Measurements from ENCODE around the gene BANF2. TPM values are rescaled to one million over a fixed set of nuclear protein-coding genes. Genes with fewer than 3 reads are reported as not detected.

The BANF2 gene
- polyA plus RNA-seq, 1 experiment, result not detected

- Histone ChIP-seq H3K27me3 (ENCODE audit: control insufficient read depth, insufficient read depth, low read length) (peaks cover 5% of the 10 kb centered on the region; the same call in 1 of the 2 replicates), H3K4me3 (ENCODE audit: low read depth, low read length) (no peak overlapping the region), H3K36me3 (ENCODE audit: control insufficient read depth, insufficient read depth, low read length) (no peaks in the 10 kb centered on the region)
- no peak for TF ChIP-seq CTCF (IDR thresholded peaks at IDR 0.05; ENCODE audit: insufficient read depth, low read depth, low read length)
- DNase-seq (ENCODE audit: low read depth), result no peak
- ChIA-PET POLR2A (no interaction called here), CTCF (interaction anchor here (1.0 kb wide), 2 partner anchors 11 to 43 kb away, joined by 3 to 4 read pairs; partner anchors contain the start of gene RRBP1)
Measured at GRCh38 chr20:17725094-17725835, 25.5 kb downstream of the BANF2 start.

- CTCF ChIA-PET, result interaction anchor here (0.6 kb wide), 1 partner anchor 21 kb away, joined by 3 read pairs; no protein-coding TSS in a partner anchor
- no peak for TF ChIP-seq CTCF (IDR thresholded peaks at IDR 0.05; ENCODE audit: insufficient read depth, low read depth, low read length)
- no peak overlapping the region for H3K4me3 ChIP-seq (ENCODE audit: low read depth, low read length)
- H3K27me3 ChIP-seq (ENCODE audit: control insufficient read depth, insufficient read depth, low read length), result peaks cover 3% of the 10 kb centered on the region; the same call in 1 of the 2 replicates
- POLR2A ChIA-PET, result no interaction called here
- H3K36me3 ChIP-seq (ENCODE audit: control insufficient read depth, insufficient read depth, low read length), result no peaks in the 10 kb centered on the region
- no peak for DNase-seq (ENCODE audit: low read depth)
Measured at GRCh38 chr20:17726902-17727301, 27.1 kb downstream of the BANF2 start.

GRCh38 chr20:17727351-17727750 lies 27.6 kb downstream of the BANF2 start:
- Histone ChIP-seq H3K27me3 (ENCODE audit: control insufficient read depth, insufficient read depth, low read length) (peaks cover 3% of the 10 kb centered on the region; the same call in 1 of the 2 replicates), H3K36me3 (ENCODE audit: control insufficient read depth, insufficient read depth, low read length) (no peaks in the 10 kb centered on the region), H3K4me3 (ENCODE audit: low read depth, low read length) (no peak overlapping the region)
- ChIA-PET CTCF (no interaction called here), POLR2A (no interaction called here)
- DNase-seq (ENCODE audit: low read depth), result no peak
- TF ChIP-seq CTCF (IDR thresholded peaks at IDR 0.05; ENCODE audit: insufficient read depth, low read depth, low read length), result no peak

- ChIA-PET CTCF (interaction anchor here (1.1 kb wide), 1 partner anchor 46 kb away, joined by 3 read pairs; the partner anchor contains the start of gene RRBP1), POLR2A (no interaction called here)
- Histone ChIP-seq H3K36me3 (ENCODE audit: control insufficient read depth, insufficient read depth, low read length) (no peaks in the 10 kb centered on the region), H3K4me3 (ENCODE audit: low read depth, low read length) (no peak overlapping the region), H3K27me3 (ENCODE audit: control insufficient read depth, insufficient read depth, low read length) (peaks cover 3% of the 10 kb centered on the region; the same call in 1 of the 2 replicates)
- no peak for DNase-seq (ENCODE audit: low read depth)
- no peak for TF ChIP-seq CTCF (IDR thresholded peaks at IDR 0.05; ENCODE audit: insufficient read depth, low read depth, low read length)
Measured at GRCh38 chr20:17728074-17728473, 28.3 kb downstream of the BANF2 start.

GRCh38 chr20:17730071-17730470 lies 30.3 kb downstream of the BANF2 start:
- TF ChIP-seq CTCF (IDR thresholded peaks at IDR 0.05; ENCODE audit: insufficient read depth, low read depth, low read length), result no peak

More at GRCh38 chr20:17730071-17730470, 30.3 kb downstream of the BANF2 start:
- POLR2A ChIA-PET, result no interaction called here
- Histone ChIP-seq H3K36me3 (ENCODE audit: control insufficient read depth, insufficient read depth, low read length) (no peaks in the 10 kb centered on the region), H3K27me3 (ENCODE audit: control insufficient read depth, insufficient read depth, low read length) (no peaks in the 10 kb centered on the region; the same call in 1 of the 2 replicates), H3K4me3 (ENCODE audit: low read depth, low read length) (no peak overlapping the region)
- no peak for DNase-seq (ENCODE audit: low read depth)
- CTCF ChIA-PET, result no interaction called here

Measured in BJ (cell line).